Cardiac muscle cell (in vitro differentiated cells and primary cell): ENCODE results near the gene ERC1. TPM values are rescaled to one million over a fixed set of nuclear protein-coding genes. Genes with fewer than 3 reads are reported as not detected.
"Not testable (repeated sequence)": the region's sequence is repeated elsewhere in the genome, so short reads cannot be mapped to it uniquely, and the experiment has no call there.

Experiments used
- DNase-seq, 2 donors: peaks; one replicate each; pipeline versions ENCODE4 v3.0.0 to v3.0.0-alpha.2; 2010 to 2017; ENCODE audit warnings: low read depth in 1 of 2, low spot score in 1 of 2
- H3K27ac ChIP-seq: fragments of 200-600 bp; sonication (generic); 2 replicates; pipeline ENCODE4 v1.5.1; 2016
- H3K27me3 ChIP-seq: fragments of 200-600 bp; sonication (generic); 2 replicates; pipeline ENCODE4 v1.6.0; 2016; ENCODE audit warnings: control low read depth
- H3K36me3 ChIP-seq: fragments of 200-600 bp; sonication (generic); 2 replicates; pipeline ENCODE4 v1.5.1; 2016; ENCODE audit warnings: control low read depth
- H3K4me1 ChIP-seq: fragments of 200-600 bp; sonication (generic); 2 replicates; pipeline ENCODE4 v1.8.1; 2017; ENCODE audit warnings: low read depth, mild to moderate bottlenecking, mixed run types
- H3K4me3 ChIP-seq: fragments of 200-600 bp; sonication (generic); 2 replicates; pipeline ENCODE4 v1.5.1; 2016; ENCODE audit warnings: mild to moderate bottlenecking
- H3K9me3 ChIP-seq: fragments of 200-600 bp; sonication (generic); 2 replicates; pipeline ENCODE4 v1.5.1; 2017; ENCODE audit warnings: low read depth, mild to moderate bottlenecking, control low read depth
- CTCF ChIP-seq: IDR thresholded peaks from 2 replicates; pipeline ENCODE4 v1.5.1; 2012; ENCODE audit warnings: low read depth, mild to moderate bottlenecking, low read length
- polyA plus RNA-seq: library from polyadenylated mRNA; unstranded; fragments of >200 nt; fragmentation: Nextera tagmentation; extraction: Ambion mirVana; gene quantifications from 2 replicates; pipeline ENCODE4 v1.2.1, GENCODE V29; 2016
- total RNA-seq: library from RNA; depleted of rRNA; stranded (reverse); fragments of >200 nt; gene quantifications from 2 replicates; pipeline ENCODE4 v1.2.3, GENCODE V29; 2016

The ERC1 gene
- total and polyA plus RNA-seq, 2 experiments from 2014 or later: 34.1 to 46.3 TPM

DNA sequence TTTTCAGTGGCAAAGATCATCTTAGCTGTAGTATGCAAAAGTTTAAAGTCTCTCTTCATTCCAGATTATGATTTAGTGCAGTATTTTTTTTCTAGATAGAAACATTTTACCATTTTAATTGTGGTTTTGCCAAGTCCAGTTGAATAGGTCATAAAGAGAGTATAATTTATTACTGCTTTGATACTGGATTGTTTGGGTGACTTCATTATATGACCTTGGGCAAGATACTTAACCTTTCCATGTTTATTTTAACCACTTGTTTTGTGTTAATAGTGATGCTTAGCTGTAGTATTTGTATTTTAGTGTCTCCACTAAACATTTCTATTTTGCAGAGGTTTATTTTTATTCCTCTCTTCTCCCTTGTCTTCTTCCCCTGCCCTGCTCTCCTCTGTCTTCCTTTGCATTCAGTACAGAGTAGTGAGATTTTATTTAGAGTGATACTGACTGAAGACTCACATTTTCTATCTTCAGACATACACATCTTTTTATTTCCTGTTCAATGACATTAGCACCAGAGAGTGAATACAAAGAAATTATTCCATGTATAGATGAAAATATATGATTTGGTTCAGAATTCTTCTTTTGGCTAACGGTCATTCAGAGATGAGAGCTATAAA lies 215.2 kb downstream of the ERC1 start:
- Histone ChIP-seq H3K4me1 (peaks cover 47% of the 10 kb centered on the region), H3K27ac (peak overlapping the region; percentile 86), H3K27me3 (no peaks in the 10 kb centered on the region), H3K9me3 (no peaks in the 10 kb centered on the region), H3K36me3 (no peaks in the 10 kb centered on the region), H3K4me3 (no peak overlapping the region)
- no peak for TF ChIP-seq CTCF
- DNase-seq: no peak

- peak overlapping the region; percentile 86 for H3K27ac ChIP-seq
- no peak for TF ChIP-seq CTCF
Observed at GRCh38 chr12:1207276-1207675, 216.3 kb downstream of the ERC1 start.

GRCh38 chr12:1208719-1209118 lies 217.7 kb downstream of the ERC1 start:
- peaks cover 59% of the 10 kb centered on the region for H3K4me1 ChIP-seq
- not testable (repeated sequence) for H3K4me3 ChIP-seq, H3K27ac ChIP-seq, H3K36me3 ChIP-seq, H3K27me3 ChIP-seq, DNase-seq, H3K9me3 ChIP-seq

More at GRCh38 chr12:1207276-1207675, 216.3 kb downstream of the ERC1 start:
- no peak overlapping the region for H3K4me3 ChIP-seq
- no peaks in the 10 kb centered on the region for H3K27me3 ChIP-seq
- H3K36me3 ChIP-seq: no peaks in the 10 kb centered on the region
- H3K4me1 ChIP-seq: peaks cover 53% of the 10 kb centered on the region
- no peaks in the 10 kb centered on the region for H3K9me3 ChIP-seq
- no peak for DNase-seq

GRCh38 chr12:1212526-1212925 lies 221.5 kb downstream of the ERC1 start:
- Histone ChIP-seq H3K36me3 (no peaks in the 10 kb centered on the region), H3K27me3 (no peaks in the 10 kb centered on the region), H3K27ac (peak overlapping the region; percentile 72), H3K4me3 (no peak overlapping the region), H3K9me3 (no peaks in the 10 kb centered on the region), H3K4me1 (peaks cover 32% of the 10 kb centered on the region)
- TF ChIP-seq CTCF: no peak
- peak in 1 of 2 donors; percentile 48 for DNase-seq

GRCh38 chr12:1213205-1213604 lies 222.2 kb downstream of the ERC1 start:
- Histone ChIP-seq H3K27ac (no peak overlapping the region), H3K4me3 (no peak overlapping the region), H3K9me3 (no peaks in the 10 kb centered on the region), H3K4me1 (peaks cover 39% of the 10 kb centered on the region), H3K36me3 (no peaks in the 10 kb centered on the region), H3K27me3 (no peaks in the 10 kb centered on the region)
- DNase-seq: no peak
- TF ChIP-seq CTCF: no peak

DNA sequence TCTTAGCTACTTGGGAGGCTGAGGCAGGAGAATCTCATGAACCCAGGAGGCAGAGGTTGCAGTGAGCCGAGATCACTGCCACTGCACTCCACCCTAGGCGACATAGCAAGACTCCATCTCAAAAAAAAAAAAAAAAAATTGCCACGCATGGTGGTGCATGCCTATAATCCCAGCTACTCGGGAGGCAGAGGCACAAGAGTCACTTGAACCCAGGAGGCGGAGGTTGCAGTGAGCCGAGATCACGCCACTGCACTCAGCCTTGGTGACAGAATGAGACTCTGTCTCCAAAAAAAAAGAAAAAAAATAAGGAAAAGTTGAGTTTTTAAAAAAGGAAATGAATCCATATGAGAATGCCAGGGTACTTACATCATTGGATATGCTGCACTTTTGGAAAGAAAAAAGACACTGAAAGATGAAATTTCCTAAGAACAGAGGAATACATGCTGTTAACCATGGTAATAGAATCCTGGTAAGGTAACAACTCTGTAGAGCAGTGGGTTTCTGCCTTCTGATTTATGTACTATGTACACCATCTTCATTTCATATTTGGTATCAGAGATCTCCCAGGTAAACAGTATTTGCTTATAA lies 222.7 kb downstream of the ERC1 start:
- Histone ChIP-seq H3K4me1 (peaks cover 43% of the 10 kb centered on the region), H3K4me3 (no peak overlapping the region), H3K9me3 (no peaks in the 10 kb centered on the region), H3K27ac (no peak overlapping the region), H3K27me3 (no peaks in the 10 kb centered on the region), H3K36me3 (no peaks in the 10 kb centered on the region)
- TF ChIP-seq CTCF: no peak
- DNase-seq: no peak
